GM18861 (cell line): ENCODE results near the gene LMTK2.

Experiments used
- ATAC-seq: cut with Tn5 transposase; IDR thresholded peaks from one replicate; pipeline ENCODE4 v1.9.1; 2021; ENCODE audit not compliant: unreplicated experiment

LMTK2 gene

GRCh38 chr7:98231493-98232262, 125.0 kb downstream of the LMTK2 start:
- no peak for ATAC-seq

GRCh38 chr7:98232263-98232585, 125.6 kb downstream of the LMTK2 start:
- no peak for ATAC-seq

- no peak for ATAC-seq
Observed at GRCh38 chr7:98232799-98233198, 126.1 kb downstream of the LMTK2 start.

- ATAC-seq: no peak
Observed at GRCh38 chr7:98233219-98234070, 126.8 kb downstream of the LMTK2 start.

- ATAC-seq: no peak
Observed at GRCh38 chr7:98234429-98235147, 127.9 kb downstream of the LMTK2 start.

GRCh38 chr7:98235901-98236300, 129.2 kb downstream of the LMTK2 start:
- ATAC-seq: no peak

- no peak for ATAC-seq
Observed at GRCh38 chr7:98236355-98237185, 129.9 kb downstream of the LMTK2 start.

GRCh38 chr7:98238076-98238475, 131.4 kb downstream of the LMTK2 start:
- no peak for ATAC-seq

GRCh38 chr7:98238976-98239375, 132.3 kb downstream of the LMTK2 start:
- no peak for ATAC-seq

- ATAC-seq: peak; percentile 76
Observed at GRCh38 chr7:98240961-98241673, 134.5 kb downstream of the LMTK2 start.

- ATAC-seq: peak; percentile 18
Observed at GRCh38 chr7:98241674-98242241, 135.1 kb downstream of the LMTK2 start.

GRCh38 chr7:98242342-98242741, 135.7 kb downstream of the LMTK2 start:
- ATAC-seq: no peak

- no peak for ATAC-seq
Observed at GRCh38 chr7:98242934-98243333, 136.3 kb downstream of the LMTK2 start.

GRCh38 chr7:98244871-98245270, 138.2 kb downstream of the LMTK2 start:
- ATAC-seq: no peak

- no peak for ATAC-seq
Observed at GRCh38 chr7:98248156-98248555, 141.5 kb downstream of the LMTK2 start.

- no peak for ATAC-seq
Observed at GRCh38 chr7:98249106-98249505, 142.4 kb downstream of the LMTK2 start.

GRCh38 chr7:98250789-98251188, 144.1 kb downstream of the LMTK2 start:
- ATAC-seq: no peak

GRCh38 chr7:98251231-98251600, 144.6 kb downstream of the LMTK2 start:
- peak; percentile 30 for ATAC-seq

GRCh38 chr7:98251601-98252424, 145.2 kb downstream of the LMTK2 start, which contains the start of gene TECPR1:
TSS of gene TECPR1 (minus strand) at chr7:98252232. CDS start at chr7:98246146, 6,086 bp downstream.
- peak; percentile 97 for ATAC-seq
